Natural killer cell treated with Interleukin-12 subunit alpha and Interleukin-12 subunit beta and Interleukin-15 and Interleukin-18, amount 100 ng/mL, for 72 hours (primary cell): ENCODE measurements around the gene SPRED2. TPM values are rescaled to one million over a fixed set of nuclear protein-coding genes. Genes with fewer than 3 reads are reported as not detected.

Experiments used
- ATAC-seq, 2 donors: fragments of 150-1000 bp; cut with Tn5 transposase in 1 of 2; sonication (Bioruptor Pico), chemical (Tn5 transposase) in 1 of 2; 2 replicates each; pipeline ENCODE4 v1.10.0; 2021
- DNase-seq: peaks from one replicate; pipeline ENCODE4 v3.0.0; 2022; ENCODE audit warnings: low spot score
- H3K27ac Mint-ChIP-seq, 2 donors: 1 replicate in 1 of 2; 2 replicates in 1 of 2; pipeline ENCODE4 v1.8.0; 2022; ENCODE audit warnings: mixed read lengths in 2 of 2, mild to moderate bottlenecking in 1 of 2, moderate library complexity in 1 of 2
- H3K27me3 Mint-ChIP-seq, 2 donors: 1 replicate in 1 of 2; 2 replicates in 1 of 2; pipeline ENCODE4 v1.8.0; 2022; ENCODE audit warnings: mixed read lengths in 2 of 2
- H3K36me3 Mint-ChIP-seq: one replicate; pipeline ENCODE4 v1.8.0; 2022; ENCODE audit warnings: mixed read lengths
- H3K4me1 Mint-ChIP-seq, 2 donors: 1 replicate in 1 of 2; 2 replicates in 1 of 2; pipeline ENCODE4 v1.8.0; 2022; ENCODE audit warnings: low read depth in 2 of 2, mixed read lengths in 2 of 2, mild to moderate bottlenecking in 1 of 2
- H3K4me3 Mint-ChIP-seq: one replicate; pipeline ENCODE4 v1.8.0; 2022; ENCODE audit warnings: mixed read lengths
- H3K9me3 Mint-ChIP-seq: 2 replicates; pipeline ENCODE4 v1.8.0; 2022; ENCODE audit warnings: mixed read lengths
- total RNA-seq, 2 donors: library from RNA; stranded (reverse); gene quantifications; one replicate each; pipeline ENCODE4 v1.2.3, GENCODE V29; 2022

Gene SPRED2
- 10 to 100 TPM in 1 of 2 donors, 1 to 10 TPM in 1; 9.8 to 26.0 TPM for total RNA-seq

GRCh38 chr2:65432227-65433190 is at the start of gene SPRED2:
Gene SPRED2, minus strand, starts transcription at chr2:65432599. Its CDS starts 612 bp downstream, at chr2:65431987.
- H3K36me3 Mint-ChIP-seq = no peaks in the 10 kb centered on the region
- DNase-seq = peak; percentile 89
- peak within 1 kb of the TSS; percentile 87 for H3K4me3 Mint-ChIP-seq
- no peaks in the 10 kb centered on the region for H3K9me3 Mint-ChIP-seq
- peaks cover 26% of the 10 kb centered on the region in 2 donors for H3K4me1 Mint-ChIP-seq
- ATAC-seq = peak; percentile 50 to 66
- H3K27me3 Mint-ChIP-seq = peaks cover 3 to 12% of the 10 kb centered on the region in 2 donors
- peak within 1 kb of the TSS; percentile 61 to 85 for H3K27ac Mint-ChIP-seq

- Mint-ChIP-seq H3K4me3 (no peak overlapping the region), H3K27me3 (peaks cover 9 to 18% of the 10 kb centered on the region in 2 donors), H3K9me3 (no peaks in the 10 kb centered on the region), H3K27ac (no peak overlapping the region), H3K4me1 (no peaks in the 10 kb centered on the region), H3K36me3 (no peaks in the 10 kb centered on the region)
- ATAC-seq (peak in 1 of 2 donors; percentile 47), DNase-seq (no peak)
Observed at GRCh38 chr2:65481961-65482360, 49.6 kb upstream of the SPRED2 start.

- peaks cover 11 to 18% of the 10 kb centered on the region in 2 donors for H3K27me3 Mint-ChIP-seq
- H3K36me3 Mint-ChIP-seq = peaks cover 4% of the 10 kb centered on the region
- H3K4me3 Mint-ChIP-seq = no peak overlapping the region
- no peak overlapping the region for H3K27ac Mint-ChIP-seq
- ATAC-seq (no peak), DNase-seq (no peak)
- H3K9me3 Mint-ChIP-seq = no peaks in the 10 kb centered on the region
- no peaks in the 10 kb centered on the region for H3K4me1 Mint-ChIP-seq
Observed at GRCh38 chr2:65479524-65479923, 47.1 kb upstream of the SPRED2 start.

GRCh38 chr2:65478498-65479135 is 46.2 kb upstream of the SPRED2 start:
- Mint-ChIP-seq H3K4me1 (no peaks in the 10 kb centered on the region), H3K36me3 (peaks cover 10% of the 10 kb centered on the region), H3K4me3 (no peak overlapping the region), H3K9me3 (no peaks in the 10 kb centered on the region), H3K27ac (no peak overlapping the region), H3K27me3 (peaks cover 11 to 14% of the 10 kb centered on the region in 2 donors)
- DNase-seq (no peak), ATAC-seq (no peak)

- no peaks in the 10 kb centered on the region for H3K9me3 Mint-ChIP-seq
- peaks cover 10% of the 10 kb centered on the region for H3K36me3 Mint-ChIP-seq
- H3K4me3 Mint-ChIP-seq = no peak overlapping the region
- no peak for DNase-seq
- no peaks in the 10 kb centered on the region for H3K4me1 Mint-ChIP-seq
- ATAC-seq = no peak
- H3K27me3 Mint-ChIP-seq = peaks cover 8 to 9% of the 10 kb centered on the region in 2 donors
- H3K27ac Mint-ChIP-seq = no peak overlapping the region
Observed at GRCh38 chr2:65477590-65477989, 45.2 kb upstream of the SPRED2 start.

GRCh38 chr2:65476778-65477177 is 44.4 kb upstream of the SPRED2 start:
- H3K27me3 Mint-ChIP-seq = peaks cover 8 to 13% of the 10 kb centered on the region in 2 donors
- no peak for ATAC-seq
- H3K4me3 Mint-ChIP-seq = no peak overlapping the region
- no peak for DNase-seq
- H3K9me3 Mint-ChIP-seq = no peaks in the 10 kb centered on the region
- no peak overlapping the region for H3K27ac Mint-ChIP-seq
- H3K4me1 Mint-ChIP-seq = no peaks in the 10 kb centered on the region
- H3K36me3 Mint-ChIP-seq = peaks cover 10% of the 10 kb centered on the region

GRCh38 chr2:65475000-65475399 is 42.6 kb upstream of the SPRED2 start:
- DNase-seq (no peak), ATAC-seq (no peak)
- H3K27ac Mint-ChIP-seq = no peak overlapping the region
- peaks cover 8 to 13% of the 10 kb centered on the region in 2 donors for H3K27me3 Mint-ChIP-seq
- H3K36me3 Mint-ChIP-seq = peaks cover 10% of the 10 kb centered on the region
- H3K4me1 Mint-ChIP-seq = no peaks in the 10 kb centered on the region
- no peaks in the 10 kb centered on the region for H3K9me3 Mint-ChIP-seq
- no peak overlapping the region for H3K4me3 Mint-ChIP-seq

- H3K27ac Mint-ChIP-seq = no peak overlapping the region
- DNase-seq = no peak
- no peak overlapping the region for H3K4me3 Mint-ChIP-seq
- no peak for ATAC-seq
- H3K36me3 Mint-ChIP-seq = peaks cover 10% of the 10 kb centered on the region
- peaks cover 6 to 8% of the 10 kb centered on the region in 2 donors for H3K27me3 Mint-ChIP-seq
- H3K4me1 Mint-ChIP-seq = no peaks in the 10 kb centered on the region
- H3K9me3 Mint-ChIP-seq = no peaks in the 10 kb centered on the region
Observed at GRCh38 chr2:65473045-65473444, 40.6 kb upstream of the SPRED2 start.

- H3K4me1 Mint-ChIP-seq = no peaks in the 10 kb centered on the region
- H3K9me3 Mint-ChIP-seq = no peaks in the 10 kb centered on the region
- no peak for DNase-seq
- no peak for ATAC-seq
- peaks cover 10% of the 10 kb centered on the region for H3K36me3 Mint-ChIP-seq
- no peak overlapping the region for H3K4me3 Mint-ChIP-seq
- no peak overlapping the region for H3K27ac Mint-ChIP-seq
- H3K27me3 Mint-ChIP-seq = peaks cover 3 to 8% of the 10 kb centered on the region in 2 donors
Observed at GRCh38 chr2:65471409-65471808, 39.0 kb upstream of the SPRED2 start.

- ATAC-seq = no peak
- no peak for DNase-seq
- no peaks in the 10 kb centered on the region for H3K36me3 Mint-ChIP-seq
- H3K27me3 Mint-ChIP-seq = peaks cover 16 to 18% of the 10 kb centered on the region in 2 donors
- H3K27ac Mint-ChIP-seq = no peak overlapping the region
- H3K4me1 Mint-ChIP-seq = no peaks in the 10 kb centered on the region
- H3K4me3 Mint-ChIP-seq = no peak overlapping the region
- peaks cover 4% of the 10 kb centered on the region for H3K9me3 Mint-ChIP-seq
Observed at GRCh38 chr2:65466551-65466950, 34.2 kb upstream of the SPRED2 start.

- no peak for ATAC-seq
- Mint-ChIP-seq H3K36me3 (no peaks in the 10 kb centered on the region), H3K9me3 (peaks cover 9% of the 10 kb centered on the region), H3K4me3 (no peak overlapping the region), H3K27me3 (peaks cover 23 to 25% of the 10 kb centered on the region in 2 donors), H3K27ac (no peak overlapping the region), H3K4me1 (no peaks in the 10 kb centered on the region)
- DNase-seq = no peak
Observed at GRCh38 chr2:65465857-65466256, 33.5 kb upstream of the SPRED2 start.

- no peak overlapping the region for H3K27ac Mint-ChIP-seq
- DNase-seq (no peak), ATAC-seq (no peak)
- H3K27me3 Mint-ChIP-seq = peaks cover 27% of the 10 kb centered on the region in 2 donors
- H3K36me3 Mint-ChIP-seq = no peaks in the 10 kb centered on the region
- H3K4me3 Mint-ChIP-seq = no peak overlapping the region
- H3K9me3 Mint-ChIP-seq = peaks cover 9% of the 10 kb centered on the region
- H3K4me1 Mint-ChIP-seq = no peaks in the 10 kb centered on the region
Observed at GRCh38 chr2:65465124-65465523, 32.7 kb upstream of the SPRED2 start.

GRCh38 chr2:65464604-65465003 is 32.2 kb upstream of the SPRED2 start:
- ATAC-seq (no peak), DNase-seq (no peak)
- H3K4me3 Mint-ChIP-seq = no peak overlapping the region
- H3K36me3 Mint-ChIP-seq = no peaks in the 10 kb centered on the region
- H3K4me1 Mint-ChIP-seq = no peaks in the 10 kb centered on the region
- no peak overlapping the region for H3K27ac Mint-ChIP-seq
- H3K9me3 Mint-ChIP-seq = peaks cover 9% of the 10 kb centered on the region
- peaks cover 32% of the 10 kb centered on the region in 2 donors for H3K27me3 Mint-ChIP-seq

- no peak for DNase-seq
- Mint-ChIP-seq H3K27me3 (peaks cover 40 to 52% of the 10 kb centered on the region in 2 donors), H3K27ac (no peak overlapping the region)
Observed at GRCh38 chr2:65458999-65459398, 26.6 kb upstream of the SPRED2 start.

More at GRCh38 chr2:65458999-65459398, 26.6 kb upstream of the SPRED2 start:
- no peaks in the 10 kb centered on the region for H3K4me1 Mint-ChIP-seq
- no peak for ATAC-seq
- no peak overlapping the region for H3K4me3 Mint-ChIP-seq
- H3K36me3 Mint-ChIP-seq = no peaks in the 10 kb centered on the region
- H3K9me3 Mint-ChIP-seq = peaks cover 9% of the 10 kb centered on the region
